ENCODE measurements around the gene SPAG6.

GRCh38 chr10:22349755-22350154, 4.5 kb downstream of the SPAG6 start:
- no peak for TF ChIP-seq CTCF (IDR thresholded peaks at IDR 0.05; ENCODE audit: insufficient read depth, low read length)
- no peak for TF ChIP-seq GABPA (IDR thresholded peaks at IDR 0.05; ENCODE audit: low read depth)
- TF ChIP-seq POLR2AphosphoS5 (IDR thresholded peaks at IDR 0.05; ENCODE audit: low read depth): no peak
- TF ChIP-seq REST (IDR thresholded peaks at IDR 0.05; ENCODE audit: insufficient replicate concordance, low read depth): no peak
- no peak for TF ChIP-seq SPI1 (IDR thresholded peaks at IDR 0.05; ENCODE audit: borderline replicate concordance, low read depth)

Measured in HL-60 (cell line).